HG03097 (cell line): Measurements from ENCODE around the gene FRYL.
"Not testable (repeated sequence)": the region's sequence is repeated elsewhere in the genome, so short reads cannot be mapped to it uniquely, and the experiment has no call there.

Source experiments
- ATAC-seq: cut with Tn5 transposase; IDR thresholded peaks from one replicate; pipeline ENCODE4 v1.9.1; 2021; ENCODE audit not compliant: unreplicated experiment, low FRiP score

FRYL gene

DNA sequence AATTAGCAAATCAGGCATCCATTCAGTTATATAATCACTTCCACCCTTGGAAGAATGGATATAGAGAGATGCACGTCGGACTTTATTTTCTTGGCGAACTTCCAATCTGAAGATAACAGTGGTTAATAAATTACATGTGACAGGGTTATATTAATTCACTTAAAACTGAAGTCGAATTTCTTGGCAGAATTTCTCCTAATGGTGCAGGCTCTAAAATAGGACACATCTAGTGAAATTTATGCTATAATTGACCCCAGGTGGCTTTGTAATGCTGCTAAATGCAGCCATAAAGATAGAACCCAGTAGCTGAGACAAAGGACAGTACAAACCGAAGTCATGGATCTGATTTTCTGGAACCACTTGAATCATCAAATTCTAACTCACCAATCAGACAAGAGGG, 317.7 kb downstream of the FRYL start:
- ATAC-seq, result no peak

DNA sequence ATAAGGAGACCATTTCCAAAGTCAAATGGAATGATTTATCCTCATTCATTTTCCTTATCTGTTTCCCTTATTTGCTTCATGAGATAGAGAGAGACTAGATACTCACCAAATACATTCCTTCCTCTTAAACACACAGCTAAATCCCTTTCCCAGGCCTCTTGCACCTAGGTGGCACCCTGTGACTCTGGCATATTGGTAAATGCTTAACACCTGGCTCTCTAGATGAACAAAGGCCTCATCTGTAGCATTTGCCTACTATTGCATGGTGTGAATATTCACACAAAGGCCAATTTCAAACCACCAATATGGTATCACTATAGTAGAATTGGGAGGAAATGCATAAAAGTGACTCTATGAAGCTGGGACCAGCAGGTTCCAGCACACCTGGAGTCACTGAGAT, 319.1 kb downstream of the FRYL start:
- no peak for ATAC-seq

DNA sequence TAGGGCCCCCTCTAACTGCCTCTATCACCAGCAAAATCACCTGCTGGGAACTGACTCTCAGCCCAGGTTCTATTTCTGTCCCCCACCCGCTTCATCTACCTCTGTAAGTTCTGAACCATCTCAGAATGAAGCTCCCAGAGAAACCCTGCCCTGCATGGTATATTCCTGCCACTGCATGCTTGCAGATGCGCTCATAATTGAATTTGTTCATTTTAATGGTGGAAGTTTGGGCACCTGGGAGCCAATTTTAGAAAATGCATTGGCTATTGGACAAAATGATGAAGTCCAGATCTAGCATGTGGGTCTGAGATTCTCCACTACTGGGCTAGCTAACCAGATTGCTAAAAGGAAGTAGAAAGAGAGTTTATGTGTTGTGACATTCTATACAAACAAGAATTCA, 325.5 kb downstream of the FRYL start:
- no peak for ATAC-seq

DNA sequence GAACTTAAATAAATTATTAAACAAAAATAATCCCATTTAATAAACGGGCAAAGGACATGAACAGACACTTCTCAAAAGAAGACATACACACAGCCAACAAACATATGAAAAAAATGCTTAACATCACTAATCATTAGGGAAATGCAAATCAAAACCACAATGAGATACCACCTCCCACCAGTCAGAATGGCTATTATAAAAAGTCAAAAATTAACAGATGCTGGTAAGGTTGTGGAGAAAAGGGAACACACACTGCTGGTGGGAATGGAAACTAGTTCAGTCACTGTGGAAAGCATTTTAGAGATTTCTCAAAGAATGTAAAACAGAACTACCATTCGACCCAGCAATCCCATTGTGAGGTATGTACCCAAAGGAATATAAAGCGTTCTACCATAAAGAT, 328.4 kb downstream of the FRYL start:
- not testable (repeated sequence) for ATAC-seq

DNA sequence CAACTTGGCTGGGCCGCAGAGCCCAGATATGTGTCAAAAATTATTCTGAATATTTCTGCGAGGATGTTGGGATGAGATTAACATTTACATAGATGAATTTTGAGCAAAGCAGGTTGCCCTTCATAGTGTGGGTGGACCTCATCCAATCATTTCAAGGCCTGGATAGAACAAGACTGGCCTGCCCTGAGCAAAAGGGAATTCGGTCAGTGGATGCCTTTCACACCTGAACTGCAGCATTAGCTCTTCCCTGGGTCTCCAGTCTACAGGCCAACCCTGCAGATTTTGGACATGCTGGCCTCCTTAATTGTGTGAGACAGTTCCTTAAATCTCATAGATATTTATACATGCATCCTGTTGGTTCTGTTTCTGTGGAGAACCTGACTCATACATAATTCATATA, 329.3 kb downstream of the FRYL start:
- ATAC-seq, result no peak

DNA sequence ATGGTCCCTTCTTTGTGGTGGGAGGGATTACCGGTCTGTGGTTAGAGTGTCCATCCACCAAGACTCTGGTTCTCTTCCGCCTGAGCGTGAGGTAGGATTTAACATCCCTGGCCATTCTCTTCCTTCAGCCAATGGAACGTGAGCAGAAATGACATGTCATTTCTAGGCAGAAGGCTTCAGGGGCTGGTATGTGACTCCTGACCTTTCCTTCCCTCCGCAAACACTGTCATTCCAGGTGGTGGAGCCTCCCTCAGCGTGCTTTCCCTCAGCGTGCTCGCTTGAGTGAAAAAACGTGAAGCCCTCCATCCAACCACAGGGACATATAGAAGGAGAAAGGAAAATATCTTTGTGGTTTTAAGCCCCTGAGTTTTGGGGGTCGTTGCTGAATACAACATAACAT, 330.9 kb downstream of the FRYL start:
- no peak for ATAC-seq
